Lung (tissue), 12 donors: Measurements from ENCODE around the gene CRP. TPM values are rescaled to one million over a fixed set of nuclear protein-coding genes. Genes with fewer than 3 reads are reported as not detected.
"Not testable (repeated sequence)": the region's sequence is repeated elsewhere in the genome, so short reads cannot be mapped to it uniquely, and the experiment has no call there.

Experiments
- ATAC-seq: fragments of 200-7000 bp; cut with Tn5 transposase; one replicate; pipeline ENCODE4 v1.9.1; 2020; ENCODE audit warnings: moderate number of reproducible peaks; ENCODE audit not compliant: insufficient read depth, low FRiP score
- DNase-seq, 3 donors: peaks; one replicate each; pipeline ENCODE4 v3.0.0-alpha.2; 2013 to 2017
- H3K27ac ChIP-seq, 2 donors: one replicate each; pipeline ENCODE4 v1.5.1; 2013; ENCODE audit warnings: mild to moderate bottlenecking in 2 of 2, moderate library complexity in 2 of 2, control low read depth in 1 of 2, inconsistent platforms in 1 of 2, low read depth in 1 of 2, low read length in 1 of 2
- H3K27me3 ChIP-seq, 3 donors: one replicate each; pipeline ENCODE4 v1.5.1; 2013; ENCODE audit warnings: low read length in 2 of 3; ENCODE audit not compliant: control insufficient read depth in 3 of 3, insufficient read depth in 3 of 3
- H3K36me3 ChIP-seq, 4 donors: one replicate each; pipeline ENCODE4 v1.5.1; 2013; ENCODE audit warnings: low read length in 4 of 4, mild to moderate bottlenecking in 1 of 4, moderate library complexity in 1 of 4; ENCODE audit not compliant: control insufficient read depth in 4 of 4, insufficient read depth in 4 of 4
- H3K4me1 ChIP-seq, 5 donors: one replicate each; pipeline ENCODE4 v1.5.1; 2013; ENCODE audit warnings: low read length in 5 of 5, mild to moderate bottlenecking in 2 of 5, moderate library complexity in 1 of 5; ENCODE audit not compliant: control insufficient read depth in 5 of 5, insufficient read depth in 5 of 5
- H3K4me3 ChIP-seq: one replicate; pipeline ENCODE4 v1.5.1; 2013; ENCODE audit warnings: mild to moderate bottlenecking, control low read depth, moderate library complexity
- H3K9ac ChIP-seq, 2 donors: one replicate each; pipeline ENCODE4 v1.5.1; 2013; ENCODE audit warnings: low read length in 2 of 2, control low read depth in 1 of 2; ENCODE audit not compliant: insufficient read depth in 1 of 2
- H3K9me3 ChIP-seq, 4 donors: one replicate each; pipeline ENCODE4 v1.5.1; 2013; ENCODE audit warnings: low read length in 3 of 4, mild to moderate bottlenecking in 1 of 4, moderate library complexity in 1 of 4; ENCODE audit not compliant: control insufficient read depth in 4 of 4, insufficient read depth in 3 of 4
- CTCF ChIP-seq: IDR thresholded peaks from 2 replicates; pipeline ENCODE4 v1.5.1; 2012; ENCODE audit warnings: mild to moderate bottlenecking; ENCODE audit errors: control extremely low read depth, extremely low read depth
- WGBS, 2 donors: extraction: QIAGEN DNeasy Blood & Tissue Kit; methylation state at CpG; one replicate each; pipeline ENCODE4 v1.1.7; 2013; 5-methylcytosine and 5-hydroxymethylcytosine counted together
- polyA plus RNA-seq, 2 donors: library from polyadenylated mRNA; stranded (reverse); fragments of 200-250 nt; gene quantifications; one replicate each; pipeline ENCODE4 v1.2.1, GENCODE V29; 2013
- total RNA-seq, 2 donors: library from RNA; depleted of rRNA in 1 of 2; stranded (reverse); fragments of >200 nt in 1 of 2; gene quantifications; one replicate each; pipeline ENCODE4 v1.2.1, GENCODE V29; 2014 to 2021
- donor health status: control.
- donor health status: control.
- donor health status: Bipolar disorder and iron deficiency.
- donor health status: healthy.
- donor health status: DM: yes; HTN: yes; CAD: no.

The CRP gene
- total and polyA plus RNA-seq, 4 donors: 0.10 to 0.71 (median 0.18) TPM; not detected in 1

GRCh38 chr1:159675046-159675445 lies 39.3 kb downstream of the CRP start:
- Histone ChIP-seq H3K9ac (no peak overlapping the region), H3K4me1 (no peaks in the 10 kb centered on the region), H3K9me3 (no peaks in the 10 kb centered on the region), H3K4me3 (no peak overlapping the region), H3K27ac (no peak overlapping the region), H3K27me3 (no peaks in the 10 kb centered on the region), H3K36me3 (no peaks in the 10 kb centered on the region)
- ATAC-seq (no peak), DNase-seq (no peak)
- WGBS, 2 donors: 66 to 89% methylated on average over 1 of the region's 1 CpG
- TF ChIP-seq CTCF: no peak

- H3K9ac ChIP-seq, H3K27me3 ChIP-seq, H3K9me3 ChIP-seq, DNase-seq, H3K4me3 ChIP-seq, ATAC-seq, H3K36me3 ChIP-seq, H3K4me1 ChIP-seq, H3K27ac ChIP-seq: not testable (repeated sequence)
- WGBS, 2 donors: 94 to 95% methylated on average over 1 of the region's 1 CpG
Observed at GRCh38 chr1:159672390-159672789, 42.0 kb downstream of the CRP start.

GRCh38 chr1:159669338-159669737 lies 45.1 kb downstream of the CRP start:
- WGBS, 2 donors: 58 to 72% methylated on average over 1 of the region's 1 CpG

GRCh38 chr1:159668739-159669138 lies 45.6 kb downstream of the CRP start:
- ATAC-seq (no peak), DNase-seq (no peak)
- Histone ChIP-seq H3K36me3 (no peaks in the 10 kb centered on the region), H3K4me1 (no peaks in the 10 kb centered on the region), H3K27ac (no peak overlapping the region), H3K9me3 (peaks cover 0 to 5% (median 2%) of the 10 kb centered on the region in 4 donors), H3K9ac (no peak overlapping the region), H3K27me3 (no peaks in the 10 kb centered on the region), H3K4me3 (no peak overlapping the region)
- WGBS, 2 donors: 86 to 87% methylated on average over 3 of the region's 3 CpGs
- TF ChIP-seq CTCF: no peak

More at GRCh38 chr1:159669338-159669737, 45.1 kb downstream of the CRP start:
- TF ChIP-seq CTCF: no peak
- Histone ChIP-seq H3K9ac (no peak overlapping the region), H3K36me3 (no peaks in the 10 kb centered on the region), H3K27me3 (no peaks in the 10 kb centered on the region), H3K4me1 (no peaks in the 10 kb centered on the region), H3K9me3 (peaks cover 0 to 3% (median 2%) of the 10 kb centered on the region in 4 donors), H3K27ac (no peak overlapping the region), H3K4me3 (no peak overlapping the region)
- ATAC-seq (no peak), DNase-seq (no peak)
